HG03558 (cell line): ENCODE results near the gene VIL1.

ENCODE experiments used
- ATAC-seq: cut with Tn5 transposase; IDR thresholded peaks from one replicate; pipeline ENCODE4 v1.9.1; 2021; ENCODE audit warnings: moderate number of reproducible peaks; ENCODE audit not compliant: unreplicated experiment; ENCODE audit errors: extremely low read depth

Gene VIL1

DNA sequence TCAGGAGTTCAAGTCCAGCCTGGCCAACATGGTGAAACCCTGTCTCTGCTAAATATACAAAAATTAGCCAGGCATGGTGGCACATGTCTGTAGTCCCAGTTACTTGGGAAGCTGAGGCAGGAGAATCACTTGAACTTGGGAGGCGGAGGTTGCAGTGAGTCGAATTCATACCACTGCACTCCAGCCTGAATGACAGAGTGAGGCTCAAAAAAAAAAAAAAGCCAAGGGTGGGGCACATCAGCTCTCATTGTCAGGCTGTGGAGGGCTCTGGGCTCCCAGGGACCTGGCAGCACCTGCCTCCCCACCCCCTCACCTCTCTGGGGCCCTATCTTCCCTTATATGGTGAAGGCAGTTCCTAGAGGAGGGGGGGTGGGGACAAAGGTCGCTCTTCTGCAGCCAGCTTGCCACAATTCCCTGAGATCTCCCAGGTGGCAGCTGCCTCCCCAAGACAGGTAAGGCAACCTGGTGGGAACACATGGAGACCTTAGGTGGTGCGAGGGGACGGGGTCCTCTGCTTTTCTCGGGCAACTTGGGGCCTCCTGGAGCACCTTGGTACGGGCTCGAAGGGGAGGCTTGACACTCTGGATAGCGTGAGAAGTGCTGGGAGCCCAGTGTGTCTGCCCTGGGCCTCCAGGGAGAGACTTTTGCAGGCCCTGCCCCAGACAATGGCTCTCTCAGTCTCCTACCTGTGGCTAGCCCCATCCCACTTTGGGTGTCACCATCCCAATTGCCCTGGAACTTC is at the start of gene VIL1:
TSS of gene VIL1 (plus strand) at position 407 of the 742 bp plus-strand sequence. CDS start 4,656 bp downstream, outside the sequence.
- no peak for ATAC-seq

DNA sequence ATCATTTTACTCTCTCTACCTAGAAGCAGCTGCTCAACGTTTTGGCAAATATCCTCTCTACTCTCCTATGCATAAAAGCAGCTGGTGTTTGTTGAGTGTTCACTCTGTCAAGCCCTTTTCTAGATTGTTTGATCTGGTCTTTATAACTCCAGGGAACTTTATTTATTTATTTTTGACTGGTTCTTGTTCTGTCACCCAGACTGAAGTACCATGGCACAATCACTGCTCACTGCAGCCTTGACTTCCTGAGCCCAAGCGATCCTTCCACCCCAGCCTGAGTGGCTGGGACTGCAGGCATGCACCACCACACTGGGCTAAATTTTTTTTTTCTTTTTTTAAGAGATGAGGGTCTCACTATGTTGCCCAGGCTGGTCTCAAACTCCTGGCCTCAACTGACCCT is 49.6 kb upstream of the VIL1 start:
- no peak for ATAC-seq

DNA sequence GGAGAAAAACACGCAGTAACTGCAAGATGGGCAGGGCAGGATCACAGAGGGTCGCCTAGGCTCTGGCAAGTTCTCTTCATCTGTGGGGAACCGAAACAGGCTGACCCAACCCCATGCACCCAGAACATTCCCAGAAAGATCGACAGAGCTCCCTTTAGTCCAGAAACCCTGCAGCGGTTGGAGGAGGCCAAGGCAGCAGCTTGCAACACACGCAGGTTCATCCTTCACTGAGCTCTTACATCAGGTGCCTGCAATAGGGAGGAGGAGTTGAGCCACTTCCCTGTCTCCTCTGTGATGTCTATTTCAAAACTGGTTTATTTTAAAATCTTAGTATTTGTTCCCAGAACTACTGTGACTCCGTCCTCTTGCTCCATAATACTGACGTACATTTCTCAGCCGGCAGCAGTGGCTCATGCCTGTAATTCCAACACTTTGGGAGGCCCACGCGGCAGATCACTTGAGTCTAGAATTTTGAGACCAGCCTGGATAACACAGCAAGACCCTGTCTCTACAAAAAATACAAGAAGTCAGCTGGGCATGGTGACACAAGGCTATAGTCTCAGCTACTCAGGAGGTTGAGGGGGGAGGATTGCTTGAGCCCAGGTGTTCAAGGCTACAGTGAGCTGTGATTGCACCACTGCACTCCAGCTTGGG is 48.4 kb upstream of the VIL1 start:
- no peak for ATAC-seq

DNA sequence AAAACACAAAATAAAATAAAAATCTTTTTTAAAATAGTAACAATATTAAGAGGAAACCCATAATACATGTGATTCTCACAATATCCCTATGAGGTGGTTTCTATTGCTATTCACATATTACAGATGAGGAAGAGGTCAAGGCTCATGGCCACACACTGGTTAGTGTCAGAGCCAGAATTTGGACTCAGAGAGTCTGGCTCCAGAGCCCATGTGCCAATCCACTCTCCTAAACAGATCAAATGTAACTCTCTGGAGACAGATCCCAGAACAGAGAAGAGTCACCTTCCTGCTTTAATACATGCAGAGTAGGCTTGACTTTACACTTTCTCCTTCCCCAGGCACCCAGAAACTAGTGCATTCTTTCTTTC is 47.0 kb upstream of the VIL1 start:
- no peak for ATAC-seq

DNA sequence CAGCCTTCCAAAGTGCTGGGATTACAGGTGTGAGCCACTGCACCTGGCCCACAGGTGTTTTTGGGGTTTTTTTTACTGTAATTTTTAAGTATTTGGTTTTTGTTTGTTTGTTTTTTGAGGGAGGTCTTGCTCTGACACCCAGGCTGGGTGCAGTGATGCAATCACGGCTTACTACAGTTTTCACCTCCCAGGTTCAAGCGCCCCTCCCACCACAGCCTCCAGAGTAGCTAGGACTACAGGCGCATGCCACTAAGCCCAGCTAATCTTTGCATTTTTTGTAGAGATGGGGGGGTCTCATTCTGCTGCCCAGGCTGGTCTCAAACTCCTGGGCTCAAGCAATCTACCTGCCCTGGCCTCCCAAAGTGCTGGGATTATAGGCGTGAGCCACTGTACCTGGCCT is 44.1 kb upstream of the VIL1 start:
- ATAC-seq = no peak

DNA sequence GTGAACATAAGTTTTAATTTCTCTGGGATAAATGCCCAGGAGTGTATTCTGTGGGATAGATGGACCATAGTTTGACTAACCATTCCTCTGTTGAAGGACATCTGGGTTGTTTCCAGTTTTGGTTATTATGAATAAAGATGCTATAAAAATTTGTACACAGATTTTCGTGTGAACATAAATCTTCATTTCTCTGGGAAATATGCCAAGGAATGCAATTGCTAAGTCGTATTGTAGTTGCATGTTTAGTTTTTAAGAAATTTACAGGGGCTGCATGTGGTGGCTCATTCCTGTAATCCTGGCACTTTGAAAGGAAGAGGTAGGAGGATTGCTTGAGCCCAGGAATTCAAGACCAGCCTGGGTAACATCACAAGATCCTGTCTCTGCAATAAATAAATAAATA is 43.7 kb upstream of the VIL1 start:
- no peak for ATAC-seq

DNA sequence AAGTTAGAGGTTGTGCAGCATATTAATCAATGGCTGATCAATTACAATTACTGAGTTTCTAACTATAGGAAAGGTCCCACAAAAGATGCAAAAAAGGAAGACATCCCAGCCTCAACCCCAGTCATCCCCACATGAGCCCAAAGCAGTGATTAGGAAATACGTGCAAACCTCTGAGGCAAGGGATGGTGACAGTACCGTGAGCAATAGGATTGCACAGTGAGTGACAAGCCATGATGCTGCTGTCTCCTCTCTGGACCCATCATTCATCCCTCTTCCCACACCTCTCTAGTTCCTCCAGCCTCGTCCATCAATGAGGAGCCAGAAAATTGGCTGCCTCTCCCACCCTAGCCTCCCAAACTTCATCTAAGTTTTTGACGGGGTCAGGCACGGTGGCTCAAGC is 40.9 kb upstream of the VIL1 start:
- ATAC-seq = no peak

DNA sequence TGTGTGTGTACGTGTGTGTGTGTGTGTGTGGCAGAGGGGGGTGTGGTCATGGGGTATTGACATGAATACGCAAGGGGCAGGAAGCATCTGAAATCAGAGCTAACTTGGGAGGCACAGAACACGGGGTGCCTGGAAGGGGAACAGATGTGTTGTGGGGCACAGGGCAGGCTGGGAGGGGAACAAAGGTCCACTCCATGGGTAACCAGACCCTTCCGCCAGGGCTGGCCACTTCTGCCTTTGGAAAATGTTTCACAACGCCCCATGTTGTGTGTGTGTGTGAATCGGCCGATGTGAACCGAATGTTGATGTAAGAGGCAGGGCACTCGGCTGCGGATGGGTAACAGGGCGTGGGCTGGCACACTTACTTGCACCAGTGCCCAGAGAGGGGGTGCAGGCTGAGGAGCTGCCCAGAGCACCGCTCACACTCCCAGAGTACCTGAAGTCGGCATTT is 37.0 kb upstream of the VIL1 start, which contains the start of gene SLC11A1:
TSS of gene SLC11A1 (plus strand) at position 358 of the 451 bp plus-strand sequence. CDS start 96 bp downstream, outside the sequence.
- ATAC-seq = no peak

DNA sequence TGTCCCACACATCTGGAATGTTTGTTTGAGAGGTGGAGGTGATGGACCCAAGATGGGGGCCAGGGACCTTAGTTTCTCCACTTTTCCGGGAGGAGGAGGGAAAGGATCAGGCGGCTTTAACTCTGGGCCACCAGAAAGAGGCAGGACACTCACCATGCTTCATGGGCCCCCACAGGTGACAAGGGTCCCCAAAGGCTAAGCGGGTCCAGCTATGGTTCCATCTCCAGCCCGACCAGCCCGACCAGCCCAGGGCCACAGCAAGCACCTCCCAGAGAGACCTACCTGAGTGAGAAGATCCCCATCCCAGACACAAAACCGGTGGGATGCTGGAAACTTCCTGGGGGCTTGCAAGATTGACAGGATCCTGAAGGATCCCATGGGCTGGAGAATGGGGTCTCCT is 36.1 kb upstream of the VIL1 start:
- ATAC-seq = no peak

DNA sequence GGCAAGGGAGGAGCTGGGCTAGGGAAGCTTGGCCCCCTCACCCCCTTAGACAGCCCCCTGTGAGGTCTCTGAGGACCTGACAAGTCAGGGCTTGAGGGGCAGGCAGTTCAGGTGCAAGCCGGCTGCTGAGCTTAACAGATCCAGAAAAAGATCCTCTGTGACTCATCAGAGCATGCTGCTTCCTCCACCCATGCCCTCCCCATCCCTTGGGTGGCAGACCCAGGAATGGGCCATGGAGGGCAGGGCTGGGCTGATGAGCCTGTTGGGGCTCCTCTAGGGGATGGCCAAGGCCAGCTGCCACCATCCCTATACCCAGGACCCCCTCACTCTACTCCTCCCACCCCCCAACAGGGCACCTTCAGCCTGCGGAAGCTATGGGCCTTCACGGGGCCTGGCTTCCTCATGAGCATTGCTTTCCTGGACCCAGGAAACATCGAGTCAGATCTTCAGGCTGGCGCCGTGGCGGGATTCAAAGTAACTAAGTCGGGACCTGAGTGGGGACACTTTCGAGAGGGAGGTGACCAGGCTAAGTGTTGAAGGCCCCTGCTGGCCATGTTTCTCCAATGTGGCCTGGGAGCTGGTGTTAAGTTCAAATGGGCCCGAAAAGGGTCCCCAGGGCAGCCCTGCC is 34.9 kb upstream of the VIL1 start:
- ATAC-seq = no peak

DNA sequence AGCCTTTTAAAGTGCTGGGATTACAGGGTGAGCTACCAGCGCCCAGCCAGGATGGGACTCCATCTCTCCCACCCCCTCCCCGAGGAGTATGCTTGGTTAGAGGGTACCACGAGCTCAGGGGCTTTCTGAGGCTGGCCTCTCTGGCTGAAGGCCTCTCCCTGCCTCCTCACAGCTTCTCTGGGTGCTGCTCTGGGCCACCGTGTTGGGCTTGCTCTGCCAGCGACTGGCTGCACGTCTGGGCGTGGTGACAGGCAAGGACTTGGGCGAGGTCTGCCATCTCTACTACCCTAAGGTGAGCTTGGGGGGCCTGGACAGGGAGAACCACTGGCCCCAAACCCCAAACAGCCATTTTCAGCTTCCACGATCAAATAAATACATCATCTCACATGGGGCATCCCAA is 33.9 kb upstream of the VIL1 start:
- no peak for ATAC-seq

DNA sequence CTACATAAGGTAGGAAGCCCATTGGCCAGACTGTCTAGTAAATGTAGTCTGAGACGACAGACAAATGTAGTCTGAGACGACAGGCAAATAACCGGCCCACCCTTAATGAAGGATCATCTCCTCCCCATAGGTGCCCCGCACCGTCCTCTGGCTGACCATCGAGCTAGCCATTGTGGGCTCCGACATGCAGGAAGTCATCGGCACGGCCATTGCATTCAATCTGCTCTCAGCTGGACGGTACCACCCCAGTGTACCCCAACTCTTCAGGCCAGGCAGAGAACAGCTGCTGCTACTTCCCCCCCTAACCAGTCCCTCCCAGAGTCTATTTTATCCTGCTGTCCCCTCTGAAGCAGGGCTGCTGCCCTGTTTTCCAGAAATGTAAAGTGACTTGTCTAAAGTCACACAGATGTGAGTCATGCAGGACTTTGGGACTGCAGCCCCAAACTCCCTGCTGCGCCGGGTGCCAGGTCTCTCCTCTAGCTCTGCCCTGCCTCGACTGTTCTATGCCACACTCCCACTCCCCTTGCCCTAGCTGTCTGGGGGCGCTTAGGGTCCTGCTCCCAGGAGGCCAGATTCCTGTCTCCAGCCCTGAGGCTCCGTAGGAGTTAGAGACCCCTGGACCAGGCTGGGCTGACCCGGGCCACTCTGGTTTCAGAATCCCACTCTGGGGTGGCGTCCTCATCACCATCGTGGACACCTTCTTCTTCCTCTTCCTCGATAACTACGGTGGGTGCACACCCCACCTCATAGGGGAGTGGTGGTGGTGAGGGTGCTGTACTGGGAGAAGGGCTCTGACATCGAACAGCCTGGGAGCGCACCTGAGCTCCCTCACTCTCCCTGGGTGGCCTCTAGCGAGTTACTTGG is 32.2 kb upstream of the VIL1 start:
- ATAC-seq = no peak

DNA sequence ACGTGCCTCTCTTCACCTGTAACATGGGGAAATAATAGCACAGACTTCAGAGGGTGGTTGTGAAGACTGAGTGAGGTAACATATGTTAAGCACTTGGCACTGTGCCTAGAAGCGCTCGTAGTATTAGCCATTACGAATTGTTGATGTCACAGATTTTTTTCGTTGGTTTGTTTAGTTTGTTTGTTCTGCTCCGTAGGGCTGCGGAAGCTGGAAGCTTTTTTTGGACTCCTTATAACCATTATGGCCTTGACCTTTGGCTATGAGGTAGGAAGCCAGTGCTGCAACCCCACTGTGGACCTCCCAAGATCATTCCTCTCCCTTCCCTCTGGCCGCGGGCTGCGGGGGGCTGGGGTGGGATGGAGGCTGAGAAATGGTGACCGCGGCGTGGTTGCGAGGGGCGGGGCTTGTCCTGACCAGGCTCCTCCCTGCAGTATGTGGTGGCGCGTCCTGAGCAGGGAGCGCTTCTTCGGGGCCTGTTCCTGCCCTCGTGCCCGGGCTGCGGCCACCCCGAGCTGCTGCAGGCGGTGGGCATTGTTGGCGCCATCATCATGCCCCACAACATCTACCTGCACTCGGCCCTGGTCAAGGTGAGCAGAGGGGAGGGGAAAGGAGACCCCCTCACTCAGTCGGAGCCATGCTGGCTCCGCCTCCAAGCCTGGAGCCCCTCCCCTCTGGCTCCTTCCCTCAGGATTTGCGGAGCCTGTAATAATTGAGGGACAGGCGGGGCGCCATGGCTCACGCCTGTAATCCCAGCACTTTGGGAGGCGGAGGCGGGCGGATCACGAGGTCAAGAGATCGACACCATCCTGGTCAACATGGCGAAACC is 31.3 kb upstream of the VIL1 start:
- ATAC-seq = no peak

DNA sequence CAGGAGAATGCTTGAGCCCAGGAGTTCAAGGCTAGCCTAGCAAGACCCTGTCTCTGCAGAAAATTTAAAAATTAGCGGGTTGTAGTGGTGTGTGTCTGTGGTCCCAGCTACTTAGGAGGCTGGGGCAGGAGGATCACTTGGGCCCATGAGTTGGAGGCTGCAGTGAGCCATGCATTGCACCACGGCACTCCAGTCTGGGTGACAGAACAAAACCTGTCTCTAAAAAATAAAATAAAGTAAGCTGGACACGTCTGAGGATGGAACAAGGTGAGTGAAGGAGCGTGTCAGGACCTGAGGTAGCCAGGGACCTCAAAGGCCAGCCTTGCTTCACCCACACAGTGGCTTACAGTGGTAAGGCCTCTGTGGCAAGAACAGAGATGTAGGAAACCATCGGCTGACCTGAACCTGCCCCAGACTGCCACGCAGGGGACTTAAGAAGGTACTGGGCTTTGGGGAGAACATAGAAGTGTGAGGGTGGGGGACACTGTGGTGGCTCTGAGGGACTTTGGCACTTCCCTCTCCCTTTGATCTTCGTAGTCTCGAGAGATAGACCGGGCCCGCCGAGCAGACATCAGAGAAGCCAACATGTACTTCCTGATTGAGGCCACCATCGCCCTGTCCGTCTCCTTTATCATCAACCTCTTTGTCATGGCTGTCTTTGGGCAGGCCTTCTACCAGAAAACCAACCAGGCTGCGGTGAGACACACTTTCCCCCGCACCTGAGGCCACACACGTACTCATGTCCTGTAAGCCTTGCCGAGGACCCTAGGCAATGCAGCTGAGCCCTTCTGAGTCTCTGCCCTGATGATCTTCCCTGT is 29.4 kb upstream of the VIL1 start:
- no peak for ATAC-seq

DNA sequence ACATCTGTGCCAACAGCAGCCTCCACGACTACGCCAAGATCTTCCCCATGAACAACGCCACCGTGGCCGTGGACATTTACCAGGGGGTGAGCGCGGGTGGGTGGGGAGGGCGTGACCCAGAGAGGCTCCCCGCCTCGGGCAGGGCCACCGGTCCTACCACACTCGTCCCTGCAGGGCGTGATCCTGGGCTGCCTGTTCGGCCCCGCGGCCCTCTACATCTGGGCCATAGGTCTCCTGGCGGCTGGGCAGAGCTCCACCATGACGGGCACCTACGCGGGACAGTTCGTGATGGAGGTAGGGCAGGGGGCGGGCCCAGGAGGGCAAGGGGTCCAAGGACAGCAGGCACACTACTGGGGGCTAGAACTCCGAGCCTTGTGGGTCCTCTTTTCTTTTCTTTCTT is 27.7 kb upstream of the VIL1 start:
- no peak for ATAC-seq

DNA sequence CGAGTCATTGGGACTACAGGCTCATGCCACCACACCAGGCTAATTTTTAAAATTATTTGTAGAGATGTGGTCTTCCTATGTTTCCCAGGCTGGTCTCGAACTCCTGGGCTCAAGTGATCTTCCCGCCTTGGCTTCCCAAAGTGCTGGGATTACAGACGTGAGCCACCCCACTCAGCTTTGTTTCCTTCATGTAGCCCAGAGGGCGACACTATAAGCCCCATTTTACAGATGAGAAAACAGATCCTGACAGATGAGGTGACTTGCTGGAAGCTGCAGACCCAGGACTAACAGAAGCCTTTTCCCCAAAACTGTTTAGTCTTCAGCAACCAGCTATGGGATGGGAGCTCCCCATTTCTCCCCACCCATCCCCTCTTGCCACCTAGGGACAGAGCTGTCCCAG is 26.5 kb upstream of the VIL1 start:
- no peak for ATAC-seq

DNA sequence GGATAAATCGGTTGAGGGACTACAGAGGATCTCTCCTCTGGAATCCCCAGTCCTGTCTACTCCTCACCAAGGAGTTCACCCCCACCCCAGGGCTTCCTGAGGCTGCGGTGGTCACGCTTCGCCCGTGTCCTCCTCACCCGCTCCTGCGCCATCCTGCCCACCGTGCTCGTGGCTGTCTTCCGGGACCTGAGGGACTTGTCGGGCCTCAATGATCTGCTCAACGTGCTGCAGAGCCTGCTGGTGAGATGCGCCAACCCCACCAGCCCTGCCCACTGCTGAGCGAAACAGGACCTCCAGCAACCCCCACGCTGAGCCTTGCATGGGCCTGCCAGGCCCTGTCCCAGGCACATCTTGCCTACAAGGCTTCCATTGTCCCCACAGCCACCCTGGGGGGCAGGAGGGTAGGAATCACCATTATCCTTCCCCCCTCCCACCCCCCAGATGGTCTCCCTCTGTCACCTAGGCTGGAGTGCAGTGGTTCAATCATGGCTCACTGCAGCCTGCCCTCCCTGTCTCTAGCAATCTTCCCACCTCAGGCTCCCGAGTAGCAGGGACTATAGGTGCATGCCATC is 25.9 kb upstream of the VIL1 start:
- ATAC-seq = no peak

DNA sequence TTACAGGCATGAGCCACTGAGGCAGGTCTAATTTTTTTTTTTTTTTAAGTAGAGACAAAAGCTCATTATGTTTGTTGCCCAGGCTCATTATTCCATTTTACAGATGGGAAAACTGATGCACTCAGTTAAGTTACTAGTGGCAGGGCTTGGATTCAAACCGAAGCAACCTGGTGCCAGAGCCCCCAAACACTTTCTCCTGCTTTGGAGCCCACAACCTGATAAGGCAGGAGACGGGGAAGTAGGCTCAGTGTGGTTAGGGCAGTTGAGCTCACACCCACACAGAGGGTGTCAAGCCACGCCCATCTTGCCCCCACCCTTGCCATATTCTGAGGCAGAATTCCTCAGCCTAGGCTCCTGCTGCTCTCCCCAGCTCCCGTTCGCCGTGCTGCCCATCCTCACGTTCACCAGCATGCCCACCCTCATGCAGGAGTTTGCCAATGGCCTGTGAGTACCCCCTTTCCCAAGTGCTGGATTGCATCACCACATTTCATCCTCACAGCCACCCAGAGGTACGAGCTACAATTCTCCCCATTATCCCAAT is 25.1 kb upstream of the VIL1 start:
- ATAC-seq = no peak
